GM11168 (cell line): Measurements from ENCODE around the gene PRKG1.
"Not testable (repeated sequence)": the region's sequence is repeated elsewhere in the genome, so short reads cannot be mapped to it uniquely, and the experiment has no call there.

Experiments
- in situ Hi-C: fragments of 300-500 bp; cut with MboI; formaldehyde crosslinking; loops from one replicate; pipeline ENCODE4 v1.12.0; 2022; ENCODE audit warnings: low sequenced_read_pairs; ENCODE audit not compliant: unreplicated experiment

The PRKG1 gene

GRCh38 chr10:51700228-51700817 lies 626.0 kb downstream of the PRKG1 start:
- in situ Hi-C loops: no loop called here

- in situ Hi-C loops: no loop called here
Measured at GRCh38 chr10:51705774-51706173, 631.5 kb downstream of the PRKG1 start.

- in situ Hi-C loops: no loop called here
Measured at GRCh38 chr10:51706225-51706624, 631.9 kb downstream of the PRKG1 start.

GRCh38 chr10:51707392-51707791 lies 633.1 kb downstream of the PRKG1 start:
- in situ Hi-C loops: no loop called here

GRCh38 chr10:51707821-51708424 lies 633.6 kb downstream of the PRKG1 start:
- in situ Hi-C loops: no loop called here

GRCh38 chr10:51708609-51709008 lies 634.3 kb downstream of the PRKG1 start:
- in situ Hi-C loops: no loop called here

- in situ Hi-C loops: no loop called here
Measured at GRCh38 chr10:51709324-51709972, 635.2 kb downstream of the PRKG1 start.

- in situ Hi-C loops: no loop called here
Measured at GRCh38 chr10:51711519-51711891, 637.2 kb downstream of the PRKG1 start.

- in situ Hi-C loops: no loop called here
Measured at GRCh38 chr10:51716981-51717380, 642.7 kb downstream of the PRKG1 start.

GRCh38 chr10:51718804-51719291 lies 644.6 kb downstream of the PRKG1 start:
- in situ Hi-C loops: no loop called here

- in situ Hi-C loops: no loop called here
Measured at GRCh38 chr10:51724038-51724437, 649.8 kb downstream of the PRKG1 start.

GRCh38 chr10:51729822-51730555 lies 655.7 kb downstream of the PRKG1 start:
- in situ Hi-C loops: no loop called here

GRCh38 chr10:51733057-51733456 lies 658.8 kb downstream of the PRKG1 start:
- in situ Hi-C loops: no loop called here

GRCh38 chr10:51743146-51743545 lies 668.9 kb downstream of the PRKG1 start:
- in situ Hi-C loops: no loop called here

- in situ Hi-C loops: no loop called here
Measured at GRCh38 chr10:51744235-51745000, 670.1 kb downstream of the PRKG1 start.

- in situ Hi-C loops: no loop called here
Measured at GRCh38 chr10:51745397-51745796, 671.1 kb downstream of the PRKG1 start.

- in situ Hi-C loops: no loop called here
Measured at GRCh38 chr10:51747216-51747615, 672.9 kb downstream of the PRKG1 start.

- in situ Hi-C loops: no loop called here
Measured at GRCh38 chr10:51748959-51749358, 674.7 kb downstream of the PRKG1 start.

- in situ Hi-C loops: no loop called here
Measured at GRCh38 chr10:51758366-51758765, 684.1 kb downstream of the PRKG1 start.

GRCh38 chr10:51758838-51759237 lies 684.6 kb downstream of the PRKG1 start:
- in situ Hi-C loops: not testable (repeated sequence)
